Vagina (tissue), 2 donors: Measurements from ENCODE around the gene EPC1.

ENCODE experiments used
- CTCF ChIP-seq, 3 experiments: fragments of 450-650 bp in 2 of 3; fragments of 200-600 bp in 1 of 3; sonication (generic) in 1 of 3; IDR thresholded peaks; one replicate each; pipeline ENCODE4 v1.5.1; 2017 to 2019; ENCODE audit warnings: antibody characterized with exemption in 3 of 3, mild to moderate bottlenecking in 2 of 3, moderate library complexity in 2 of 3
- POLR2A ChIP-seq, 2 donors: fragments of 450-650 bp; IDR thresholded peaks; one replicate each; pipeline ENCODE4 v1.6.1; 2017; ENCODE audit warnings: antibody characterized with exemption in 2 of 2, mild to moderate bottlenecking in 2 of 2, moderate library complexity in 2 of 2
- POLR2AphosphoS5 ChIP-seq, 2 donors: sonication (generic); formaldehyde crosslinking; IDR thresholded peaks; one replicate each; pipeline ENCODE4 v1.9.0; 2017; ENCODE audit warnings: antibody characterized with exemption in 2 of 2, mild to moderate bottlenecking in 2 of 2, low read depth in 1 of 2; ENCODE audit not compliant: insufficient read depth in 1 of 2

DNA sequence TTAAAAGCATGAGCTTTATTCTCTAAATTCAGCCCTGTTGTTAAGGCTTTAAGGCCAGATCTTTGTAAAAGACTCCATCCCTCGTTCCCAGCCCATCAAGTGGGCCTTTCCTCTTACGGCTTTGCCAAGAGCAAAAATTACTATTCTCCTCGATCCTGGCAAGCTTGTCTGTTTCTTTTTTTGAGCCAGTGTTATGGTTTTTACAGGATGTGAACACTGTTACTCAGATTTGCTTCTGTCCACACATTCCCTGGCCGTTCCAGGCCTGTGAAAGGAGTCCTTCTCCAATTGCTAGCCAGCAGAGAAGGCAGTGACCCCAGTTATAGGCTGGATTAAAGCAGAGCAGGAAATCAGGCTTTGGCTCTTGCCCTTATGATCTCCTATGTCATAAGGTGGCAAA, 47.0 kb upstream of the EPC1 start:
- TF ChIP-seq CTCF (IDR thresholded peaks at IDR 0.05), result no peak
- no peak for TF ChIP-seq POLR2AphosphoS5 (IDR thresholded peaks at IDR 0.05; ENCODE audit: insufficient read depth in 1 of 2, low read depth in 1 of 2)
- no peak for TF ChIP-seq POLR2A (IDR thresholded peaks at IDR 0.05)
